ENCODE data around the gene POMT1. TPM values are rescaled to one million over a fixed set of nuclear protein-coding genes. Genes with fewer than 3 reads are reported as not detected.

POMT1 gene
- total and polyA plus RNA-seq, 2 of the 8 experiments (the other 6 are each of a cell fraction or from before 2014, with no cell fraction given), result 22.3 to 33.2 TPM

- H3K4me1 ChIP-seq (replicated peaks in 1 of 4; ENCODE audit: control insufficient read depth in 3 of 4, insufficient read depth in 4 of 4, low read length in 3 of 4), result no peaks in the 10 kb centered on the region
- FAIRE-seq (no peak), DNase-seq (ENCODE audit: low read depth in 1 of 2, low spot score in 2 of 2) (no peak)
- H3K9ac ChIP-seq (replicated peaks in 1 of 4; ENCODE audit: extremely low read depth in 1 of 4, low read depth in 3 of 4, low read length in 3 of 4), result no peak overlapping the region
- H4K8ac ChIP-seq (ENCODE audit: extremely low read depth, insufficient read depth, low read length), result no peak overlapping the region
- H3K23me2 ChIP-seq (ENCODE audit: low read depth, low read length), result no peaks in the 10 kb centered on the region
- peaks cover 15 to 26% of the 10 kb centered on the region in 2 experiments for H4K20me1 ChIP-seq (replicated peaks in 1 of 2; ENCODE audit: control insufficient read depth in 1 of 2, insufficient read depth in 2 of 2, low read length in 2 of 2)
- no peak overlapping the region for H3K14ac ChIP-seq (ENCODE audit: insufficient read length)
- no peak overlapping the region for H3K56ac ChIP-seq (replicated peaks; ENCODE audit: insufficient read length, low read depth, low read length)
- WGBS, 2 experiments (ENCODE audit: extremely low coverage in 1 of 2, insufficient coverage in 1 of 2, insufficient read length in 1 of 2, insufficient replicate concordance in 2 of 2, low coverage in 1 of 2, low lambda C conversion rate in 2 of 2, missing lambda C conversion rate in 1 of 2), result 93% methylated on average over 16 of the region's 16 CpGs; no CpG with 5 or more reads in 1 of the 2 experiments
- no peak overlapping the region for H3K23ac ChIP-seq (ENCODE audit: insufficient read length)
- no peak overlapping the region for H2BK12ac ChIP-seq (ENCODE audit: low read depth, low read length)
- H3K4me3 ChIP-seq (ENCODE audit: extremely low read depth in 1 of 4, insufficient read depth in 2 of 4, low read depth in 3 of 4, low read length in 4 of 4), result no peak overlapping the region
- H3K9me3 ChIP-seq (ENCODE audit: insufficient read depth in 2 of 2, low read depth in 1 of 2, low read length in 1 of 2), result no peaks in the 10 kb centered on the region
- no peak overlapping the region for H4K91ac ChIP-seq (replicated peaks; ENCODE audit: insufficient read length, low read length)
- H3K18ac ChIP-seq (ENCODE audit: extremely low read depth, low read length), result no peak overlapping the region
- no peak overlapping the region for H3K4ac ChIP-seq (replicated peaks; ENCODE audit: insufficient read length, low read depth, low read length)
- H3K36me3 ChIP-seq (ENCODE audit: control insufficient read depth in 2 of 4, insufficient read depth in 4 of 4, low read length in 3 of 4), result peaks cover 60 to 90% (median 85%) of the 10 kb centered on the region in 4 experiments
- H3K27me3 ChIP-seq (replicated peaks in 1 of 4; ENCODE audit: control insufficient read depth in 3 of 4, extremely low read depth in 1 of 4, insufficient read depth in 3 of 4, low read length in 3 of 4), result no peaks in the 10 kb centered on the region
- ChIA-PET CTCF (ENCODE audit: partially characterized antibody) (interaction anchor here (1.0 to 5.2 kb wide), 6 partner anchors 10 to 125 kb away, joined by 3 to 31 read pairs (median 4); no protein-coding TSS in a partner anchor), POLR2A (ENCODE audit: partially characterized antibody) (interaction anchor here (1.2 to 1.3 kb wide), 3 partner anchors 16 to 19 kb away, joined by 3 to 4 read pairs (median 3); no protein-coding TSS in a partner anchor)
- peaks cover 10% of the 10 kb centered on the region for H3K79me1 ChIP-seq (ENCODE audit: low read depth, low read length)
- H4K5ac ChIP-seq (ENCODE audit: insufficient read length, low read depth, low read length), result no peak overlapping the region
- no peak overlapping the region for H3K4me2 ChIP-seq (ENCODE audit: insufficient read depth in 1 of 2, low read depth in 2 of 2, low read length in 2 of 2)
- no peak overlapping the region for H2AK5ac ChIP-seq (ENCODE audit: low read depth, low read length)
- no peak overlapping the region for H2BK120ac ChIP-seq (replicated peaks; ENCODE audit: low read depth, low read length)
- H2BK15ac ChIP-seq (ENCODE audit: low read length), result no peak overlapping the region
- H3K79me2 ChIP-seq (ENCODE audit: control insufficient read depth in 1 of 2, insufficient read depth in 2 of 2, low read length in 2 of 2), result peaks cover 0 to 37% of the 10 kb centered on the region in 2 experiments; a peak in 2 of 4 replicates
- H3K27ac ChIP-seq (ENCODE audit: low read depth, low read length), result no peak overlapping the region
- H2BK20ac ChIP-seq (ENCODE audit: low read length), result no peak overlapping the region
- H2AFZ ChIP-seq (ENCODE audit: low read length), result no peak overlapping the region
- no peak overlapping the region for H2BK5ac ChIP-seq (ENCODE audit: low read depth, low read length)
- TF ChIP-seq TAF7 (optimal IDR thresholded peaks at IDR 0.05; ENCODE audit: borderline replicate concordance, low read depth, low read length) (no peak), CHD2 (IDR thresholded peaks at IDR 0.05; ENCODE audit: low read length) (no peak), CBX5 (IDR thresholded peaks at IDR 0.05; ENCODE audit: low read depth, low read length) (no peak), SP4 (IDR thresholded peaks at IDR 0.05; ENCODE audit: low read length) (no peak), GTF2F1 (IDR thresholded peaks at IDR 0.05; ENCODE audit: borderline replicate concordance, low read depth, low read length) (no peak), ASH2L (IDR thresholded peaks at IDR 0.05; ENCODE audit: low read length) (no peak), RXRA (IDR thresholded peaks at IDR 0.05; ENCODE audit: insufficient read depth, low read depth, low read length) (no peak), EZH2 (IDR thresholded peaks at IDR 0.05; ENCODE audit: low read depth, low read length, severe bottlenecking) (no peak), EGR1 (IDR thresholded peaks at IDR 0.05; ENCODE audit: borderline replicate concordance, low read depth, low read length) (no peak), SAP30 (IDR thresholded peaks at IDR 0.05; ENCODE audit: insufficient read depth, insufficient replicate concordance, low read length) (no peak), SIRT6 (IDR thresholded peaks at IDR 0.05; ENCODE audit: low read length) (no peak), HDAC2 (IDR thresholded peaks at IDR 0.05; ENCODE audit: borderline replicate concordance in 1 of 2, low read depth in 2 of 2, low read length in 2 of 2) (no peak), BRCA1 (IDR thresholded peaks at IDR 0.05; ENCODE audit: low read depth, low read length) (no peak)
- TF ChIP-seq, protein P1, sequence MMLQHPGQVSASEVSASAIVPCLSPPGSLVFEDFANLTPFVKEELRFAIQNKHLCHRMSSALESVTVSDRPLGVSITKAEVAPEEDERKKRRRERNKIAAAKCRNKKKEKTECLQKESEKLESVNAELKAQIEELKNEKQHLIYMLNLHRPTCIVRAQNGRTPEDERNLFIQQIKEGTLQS (IDR thresholded peaks at IDR 0.05; ENCODE audit: insufficient read depth, low read depth, low read length), result no peak
These were observed 28.0 kb upstream of the POMT1 start for GRCh38 chr9:131474711-131475110.
